Activated T-cell treated with anti-CD3 and anti-CD28 coated beads for 48 hours (primary cell): ENCODE measurements around the gene FOXK2.

Experiments used
- DNase-seq: peaks from one replicate; pipeline ENCODE4 v3.0.0-alpha.2; 2020; ENCODE audit warnings: low read depth

The FOXK2 gene

GRCh38 chr17:82590881-82591539 is 71.5 kb downstream of the FOXK2 start:
- DNase-seq = no peak

GRCh38 chr17:82592289-82592766 is 72.8 kb downstream of the FOXK2 start:
- DNase-seq = no peak

GRCh38 chr17:82592767-82593589 is 73.4 kb downstream of the FOXK2 start:
- DNase-seq = peak; percentile 44

- DNase-seq = no peak
Measured at GRCh38 chr17:82593590-82594087, 74.1 kb downstream of the FOXK2 start.

- DNase-seq = no peak
Measured at GRCh38 chr17:82594571-82594970, 75.0 kb downstream of the FOXK2 start.

GRCh38 chr17:82595893-82596292 is 76.4 kb downstream of the FOXK2 start:
- DNase-seq = no peak

GRCh38 chr17:82596296-82596695 is 76.8 kb downstream of the FOXK2 start:
- DNase-seq = no peak

GRCh38 chr17:82596837-82597672 is 77.5 kb downstream of the FOXK2 start:
- no peak for DNase-seq

- no peak for DNase-seq
Measured at GRCh38 chr17:82598256-82599119, 79.0 kb downstream of the FOXK2 start.

GRCh38 chr17:82599674-82600661 is 80.4 kb downstream of the FOXK2 start:
- DNase-seq = no peak

GRCh38 chr17:82600731-82601446 is 81.4 kb downstream of the FOXK2 start:
- DNase-seq = no peak

- DNase-seq = no peak
Measured at GRCh38 chr17:82601447-82602000, 82.0 kb downstream of the FOXK2 start.

GRCh38 chr17:82602487-82602886 is 83.0 kb downstream of the FOXK2 start:
- no peak for DNase-seq

GRCh38 chr17:82602986-82603710 is 83.6 kb downstream of the FOXK2 start:
- no peak for DNase-seq

GRCh38 chr17:82603981-82604448 is 84.5 kb downstream of the FOXK2 start:
- no peak for DNase-seq

- DNase-seq = no peak
Measured at GRCh38 chr17:82604532-82604931, 85.0 kb downstream of the FOXK2 start.

GRCh38 chr17:82605939-82606600 is 86.5 kb downstream of the FOXK2 start:
- DNase-seq = no peak

GRCh38 chr17:82608816-82609215 is 89.3 kb downstream of the FOXK2 start:
- DNase-seq = no peak
